Activated naive CD8-positive, alpha-beta T cell treated with anti-CD3 and anti-CD28 coated beads for 36 hours (primary cell): Measurements from ENCODE around the gene ADCY10. TPM values are rescaled to one million over a fixed set of nuclear protein-coding genes. Genes with fewer than 3 reads are reported as not detected.

ENCODE experiments used
- DNase-seq: peaks from one replicate; pipeline ENCODE4 v3.0.0; 2021
- H3K27ac Mint-ChIP-seq: one replicate; pipeline ENCODE4 v1.8.0; 2022; ENCODE audit warnings: mild to moderate bottlenecking, moderate library complexity, mixed read lengths
- H3K27me3 Mint-ChIP-seq: one replicate; pipeline ENCODE4 v1.8.0; 2022; ENCODE audit warnings: mild to moderate bottlenecking, mixed read lengths
- H3K36me3 Mint-ChIP-seq: one replicate; pipeline ENCODE4 v1.8.0; 2021; ENCODE audit warnings: mild to moderate bottlenecking, mixed read lengths
- H3K4me1 Mint-ChIP-seq: one replicate; pipeline ENCODE4 v1.8.0; 2021; ENCODE audit warnings: mixed read lengths
- H3K4me3 Mint-ChIP-seq: one replicate; pipeline ENCODE4 v1.8.0; 2022; ENCODE audit warnings: mild to moderate bottlenecking, moderate library complexity, mixed read lengths
- H3K9me3 Mint-ChIP-seq: one replicate; pipeline ENCODE4 v1.8.0; 2022; ENCODE audit warnings: mixed read lengths
- total RNA-seq, 2 experiments: library from RNA; stranded (reverse); gene quantifications; one replicate each; pipeline ENCODE4 v1.2.3, GENCODE V29; 2021

The ADCY10 gene
- total RNA-seq: not detected

- no peak within 1 kb of the TSS for H3K27ac Mint-ChIP-seq
- H3K4me1 Mint-ChIP-seq: no peaks in the 10 kb centered on the region
- peaks cover 6% of the 10 kb centered on the region for H3K9me3 Mint-ChIP-seq
- H3K27me3 Mint-ChIP-seq: no peaks in the 10 kb centered on the region
- no peak within 1 kb of the TSS for H3K4me3 Mint-ChIP-seq
- H3K36me3 Mint-ChIP-seq: peaks cover 7% of the 10 kb centered on the region
- DNase-seq: no peak
These were observed at the start of gene ADCY10 for GRCh38 chr1:167913895-167914496. TSS of gene ADCY10 (minus strand) at chr1:167914134. CDS start at chr1:167905140, 8,994 bp downstream.

GRCh38 chr1:167957710-167958109 is 43.8 kb upstream of the ADCY10 start:
- no peak for DNase-seq
- Mint-ChIP-seq H3K36me3 (peaks cover 46% of the 10 kb centered on the region), H3K27me3 (no peaks in the 10 kb centered on the region), H3K4me1 (peaks cover 16% of the 10 kb centered on the region), H3K4me3 (no peak overlapping the region), H3K9me3 (no peaks in the 10 kb centered on the region), H3K27ac (no peak overlapping the region)

- Mint-ChIP-seq H3K36me3 (peaks cover 46% of the 10 kb centered on the region), H3K27ac (no peak overlapping the region), H3K27me3 (no peaks in the 10 kb centered on the region), H3K4me3 (no peak overlapping the region), H3K4me1 (peaks cover 12% of the 10 kb centered on the region), H3K9me3 (no peaks in the 10 kb centered on the region)
- DNase-seq: no peak
These were observed 42.0 kb upstream of the ADCY10 start for GRCh38 chr1:167955915-167956314.

- no peak overlapping the region for H3K27ac Mint-ChIP-seq
- H3K9me3 Mint-ChIP-seq: no peaks in the 10 kb centered on the region
- H3K4me1 Mint-ChIP-seq: peaks cover 26% of the 10 kb centered on the region
- DNase-seq: no peak
- no peak overlapping the region for H3K4me3 Mint-ChIP-seq
- H3K36me3 Mint-ChIP-seq: peaks cover 30% of the 10 kb centered on the region
- H3K27me3 Mint-ChIP-seq: no peaks in the 10 kb centered on the region
These were observed 36.6 kb upstream of the ADCY10 start for GRCh38 chr1:167950569-167950968.

GRCh38 chr1:167949785-167950184 is 35.9 kb upstream of the ADCY10 start:
- no peak for DNase-seq
- Mint-ChIP-seq H3K36me3 (peaks cover 29% of the 10 kb centered on the region), H3K27ac (no peak overlapping the region), H3K9me3 (no peaks in the 10 kb centered on the region), H3K4me1 (peaks cover 26% of the 10 kb centered on the region), H3K27me3 (no peaks in the 10 kb centered on the region), H3K4me3 (no peak overlapping the region)

- peaks cover 25% of the 10 kb centered on the region for H3K36me3 Mint-ChIP-seq
- no peak overlapping the region for H3K4me3 Mint-ChIP-seq
- DNase-seq: no peak
- H3K27ac Mint-ChIP-seq: no peak overlapping the region
- no peaks in the 10 kb centered on the region for H3K27me3 Mint-ChIP-seq
- H3K4me1 Mint-ChIP-seq: peaks cover 26% of the 10 kb centered on the region
- H3K9me3 Mint-ChIP-seq: no peaks in the 10 kb centered on the region
These were observed 33.8 kb upstream of the ADCY10 start for GRCh38 chr1:167947733-167948132.

- no peak overlapping the region for H3K4me3 Mint-ChIP-seq
- no peak for DNase-seq
- H3K9me3 Mint-ChIP-seq: no peaks in the 10 kb centered on the region
- no peaks in the 10 kb centered on the region for H3K27me3 Mint-ChIP-seq
- peaks cover 31% of the 10 kb centered on the region for H3K4me1 Mint-ChIP-seq
- H3K27ac Mint-ChIP-seq: no peak overlapping the region
- peaks cover 23% of the 10 kb centered on the region for H3K36me3 Mint-ChIP-seq
These were observed 29.6 kb upstream of the ADCY10 start for GRCh38 chr1:167943541-167943940.

GRCh38 chr1:167940264-167940663 is 26.3 kb upstream of the ADCY10 start:
- H3K36me3 Mint-ChIP-seq: peaks cover 15% of the 10 kb centered on the region
- H3K27ac Mint-ChIP-seq: no peak overlapping the region
- no peaks in the 10 kb centered on the region for H3K27me3 Mint-ChIP-seq
- no peak overlapping the region for H3K4me3 Mint-ChIP-seq
- peaks cover 16% of the 10 kb centered on the region for H3K4me1 Mint-ChIP-seq
- DNase-seq: no peak
- H3K9me3 Mint-ChIP-seq: no peaks in the 10 kb centered on the region

- peak overlapping the region; percentile 38 for H3K27ac Mint-ChIP-seq
- H3K4me3 Mint-ChIP-seq: peak overlapping the region; percentile 96
- H3K9me3 Mint-ChIP-seq: no peaks in the 10 kb centered on the region
- no peaks in the 10 kb centered on the region for H3K27me3 Mint-ChIP-seq
- DNase-seq: no peak
- H3K36me3 Mint-ChIP-seq: peaks cover 6% of the 10 kb centered on the region
- peaks cover 27% of the 10 kb centered on the region for H3K4me1 Mint-ChIP-seq
These were observed 24.2 kb upstream of the ADCY10 start for GRCh38 chr1:167938080-167938636.

GRCh38 chr1:167937709-167938010 is 23.7 kb upstream of the ADCY10 start:
- no peak for DNase-seq
- no peaks in the 10 kb centered on the region for H3K9me3 Mint-ChIP-seq
- H3K4me1 Mint-ChIP-seq: peaks cover 29% of the 10 kb centered on the region
- H3K36me3 Mint-ChIP-seq: peaks cover 8% of the 10 kb centered on the region
- H3K4me3 Mint-ChIP-seq: peak overlapping the region; percentile 96
- H3K27ac Mint-ChIP-seq: peak overlapping the region; percentile 100
- no peaks in the 10 kb centered on the region for H3K27me3 Mint-ChIP-seq

- Mint-ChIP-seq H3K9me3 (no peaks in the 10 kb centered on the region), H3K27me3 (no peaks in the 10 kb centered on the region), H3K36me3 (peaks cover 8% of the 10 kb centered on the region), H3K4me1 (peaks cover 31% of the 10 kb centered on the region), H3K4me3 (peak within 1 kb of the TSS; percentile 96), H3K27ac (peak within 1 kb of the TSS; percentile 100)
- peak; percentile 77 for DNase-seq
These were observed 23.2 kb upstream of the ADCY10 start, which contains the start of gene MPC2 for GRCh38 chr1:167936930-167937708. TSS of gene MPC2 (minus strand) at chr1:167937072. CDS start at chr1:167935841, 1,231 bp downstream.

- peaks cover 6% of the 10 kb centered on the region for H3K36me3 Mint-ChIP-seq
- peak; percentile 97 for DNase-seq
- H3K4me3 Mint-ChIP-seq: peak within 1 kb of the TSS; percentile 96
- H3K27ac Mint-ChIP-seq: peak within 1 kb of the TSS; percentile 100
- H3K9me3 Mint-ChIP-seq: no peaks in the 10 kb centered on the region
- H3K27me3 Mint-ChIP-seq: no peaks in the 10 kb centered on the region
- H3K4me1 Mint-ChIP-seq: peaks cover 25% of the 10 kb centered on the region
These were observed 22.4 kb upstream of the ADCY10 start, which contains the start of gene DCAF6 for GRCh38 chr1:167936068-167936929. TSS of gene DCAF6 (plus strand) at chr1:167936683. CDS start at chr1:167936912, 229 bp downstream.

- H3K27me3 Mint-ChIP-seq: no peaks in the 10 kb centered on the region
- DNase-seq: peak; percentile 51
- H3K9me3 Mint-ChIP-seq: no peaks in the 10 kb centered on the region
- peak overlapping the region; percentile 100 for H3K27ac Mint-ChIP-seq
- H3K4me1 Mint-ChIP-seq: peaks cover 22% of the 10 kb centered on the region
- peaks cover 6% of the 10 kb centered on the region for H3K36me3 Mint-ChIP-seq
- peak overlapping the region; percentile 96 for H3K4me3 Mint-ChIP-seq
These were observed 21.5 kb upstream of the ADCY10 start for GRCh38 chr1:167935216-167936067.
